ENCODE data around the gene RPS29. TPM values are rescaled to one million over a fixed set of nuclear protein-coding genes. Genes with fewer than 3 reads are reported as not detected.

Gene RPS29
- total RNA-seq, 4 donors from 2014 or later, result 2,435 to 6,129 (median 4,291) TPM

DNA sequence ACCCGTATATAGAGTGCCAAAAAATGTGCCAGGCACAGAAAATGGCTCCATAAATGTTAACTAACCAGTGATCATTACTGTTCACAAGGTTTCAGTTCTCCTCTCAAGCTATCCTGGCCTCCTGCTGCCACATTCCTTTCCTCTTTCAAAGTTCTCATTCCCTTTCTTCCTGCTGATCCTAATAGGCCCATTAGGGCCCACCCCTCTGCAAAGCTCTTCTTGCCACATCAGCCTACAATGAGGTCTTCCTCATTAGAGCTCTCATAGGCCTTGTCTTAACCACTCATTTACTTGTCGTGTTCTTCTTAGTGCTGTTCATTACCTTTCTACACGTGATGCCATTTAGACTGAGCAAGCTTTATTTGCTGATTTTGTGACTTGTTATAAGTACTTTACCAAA is 40.5 kb downstream of the RPS29 start:
- WGBS, 2 donors (ENCODE audit: low coverage in 1 of 2), result 83 to 88% methylated on average over 2 to 3 of the region's 3 CpGs
- Histone ChIP-seq H3K4me1 (no peaks in the 10 kb centered on the region), H3K9me3 (peaks cover 4 to 6% of the 10 kb centered on the region in 2 donors), H3K27ac (no peak overlapping the region), H3K4me3 (no peak overlapping the region), H3K27me3 (no peaks in the 10 kb centered on the region), H3K36me3 (no peaks in the 10 kb centered on the region)
- TF ChIP-seq POLR2AphosphoS5 (IDR thresholded peaks at IDR 0.05), result no peak
- TF ChIP-seq EP300 (IDR thresholded peaks at IDR 0.05; ENCODE audit: low read depth), result no peak
- no peak for TF ChIP-seq POLR2A (IDR thresholded peaks at IDR 0.05)
- TF ChIP-seq, protein P1, sequence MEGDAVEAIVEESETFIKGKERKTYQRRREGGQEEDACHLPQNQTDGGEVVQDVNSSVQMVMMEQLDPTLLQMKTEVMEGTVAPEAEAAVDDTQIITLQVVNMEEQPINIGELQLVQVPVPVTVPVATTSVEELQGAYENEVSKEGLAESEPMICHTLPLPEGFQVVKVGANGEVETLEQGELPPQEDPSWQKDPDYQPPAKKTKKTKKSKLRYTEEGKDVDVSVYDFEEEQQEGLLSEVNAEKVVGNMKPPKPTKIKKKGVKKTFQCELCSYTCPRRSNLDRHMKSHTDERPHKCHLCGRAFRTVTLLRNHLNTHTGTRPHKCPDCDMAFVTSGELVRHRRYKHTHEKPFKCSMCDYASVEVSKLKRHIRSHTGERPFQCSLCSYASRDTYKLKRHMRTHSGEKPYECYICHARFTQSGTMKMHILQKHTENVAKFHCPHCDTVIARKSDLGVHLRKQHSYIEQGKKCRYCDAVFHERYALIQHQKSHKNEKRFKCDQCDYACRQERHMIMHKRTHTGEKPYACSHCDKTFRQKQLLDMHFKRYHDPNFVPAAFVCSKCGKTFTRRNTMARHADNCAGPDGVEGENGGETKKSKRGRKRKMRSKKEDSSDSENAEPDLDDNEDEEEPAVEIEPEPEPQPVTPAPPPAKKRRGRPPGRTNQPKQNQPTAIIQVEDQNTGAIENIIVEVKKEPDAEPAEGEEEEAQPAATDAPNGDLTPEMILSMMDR (IDR thresholded peaks at IDR 0.05), result no peak
- intact Hi-C loops (cut with DNase I; ENCODE audit: low total_unique reads) (no loop called here), in situ Hi-C loops (cut with MboI; ENCODE audit: low pct_ligation_motif_present in 1 of 4, low pct_unique_long_range_greater_than_20kb in 1 of 4, low sequenced_read_pairs in 3 of 4) (no loop called here)
- DNase-seq, result no peak

DNA sequence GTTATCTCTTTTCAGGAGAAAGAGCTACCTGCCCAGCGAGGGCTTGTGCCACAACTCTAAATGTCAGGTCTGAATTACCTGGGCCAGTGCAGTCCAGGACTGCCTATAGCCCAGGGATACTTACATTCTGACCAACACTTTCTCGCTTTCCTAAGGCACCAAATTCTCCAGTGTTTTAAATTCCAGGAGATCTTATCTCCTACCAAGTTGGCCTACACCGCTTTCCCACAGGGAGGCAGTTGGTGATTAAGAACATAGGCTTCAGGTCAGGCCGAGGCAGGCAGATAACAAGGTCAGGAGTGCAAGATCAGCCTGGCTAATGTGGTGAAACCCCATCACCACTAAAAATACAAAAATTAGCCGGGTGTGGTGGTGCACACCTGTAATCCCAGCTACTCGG is 41.1 kb downstream of the RPS29 start:
- in situ Hi-C loops (cut with MboI; ENCODE audit: low pct_ligation_motif_present in 1 of 4, low pct_unique_long_range_greater_than_20kb in 1 of 4, low sequenced_read_pairs in 3 of 4) (no loop called here), intact Hi-C loops (cut with DNase I; ENCODE audit: low total_unique reads) (no loop called here)
- TF ChIP-seq POLR2AphosphoS5 (IDR thresholded peaks at IDR 0.05) (no peak), EP300 (IDR thresholded peaks at IDR 0.05; ENCODE audit: low read depth) (no peak), POLR2A (IDR thresholded peaks at IDR 0.05) (no peak)
- TF ChIP-seq, protein P1 (IDR thresholded peaks at IDR 0.05), result no peak
- 84 to 92% methylated on average over 6 of the region's 6 CpGs for WGBS, 2 donors (ENCODE audit: low coverage in 1 of 2)
- no peaks in the 10 kb centered on the region for H3K36me3 ChIP-seq
- H3K9me3 ChIP-seq, result peaks cover 4 to 6% of the 10 kb centered on the region in 2 donors
- H3K27ac ChIP-seq, result no peak overlapping the region
- H3K27me3 ChIP-seq, result no peaks in the 10 kb centered on the region
- DNase-seq, result no peak
- H3K4me1 ChIP-seq, result no peaks in the 10 kb centered on the region
- H3K4me3 ChIP-seq, result no peak overlapping the region

- TF ChIP-seq EP300 (IDR thresholded peaks at IDR 0.05; ENCODE audit: low read depth) (no peak), POLR2A (IDR thresholded peaks at IDR 0.05) (no peak), POLR2AphosphoS5 (IDR thresholded peaks at IDR 0.05) (no peak)
- TF ChIP-seq, protein P1 (IDR thresholded peaks at IDR 0.05), result no peak
- intact Hi-C loops (cut with DNase I; ENCODE audit: low total_unique reads) (no loop called here), in situ Hi-C loops (cut with MboI; ENCODE audit: low pct_ligation_motif_present in 1 of 4, low pct_unique_long_range_greater_than_20kb in 1 of 4, low sequenced_read_pairs in 3 of 4) (no loop called here)
- no peaks in the 10 kb centered on the region for H3K36me3 ChIP-seq
- 94% methylated on average over 2 of the region's 2 CpGs; no CpG with 5 or more reads in 1 of the 2 donors for WGBS, 2 donors (ENCODE audit: low coverage in 1 of 2)
- H3K9me3 ChIP-seq, result peaks cover 4 to 6% of the 10 kb centered on the region in 2 donors
- no peak for DNase-seq
- H3K27ac ChIP-seq, result no peak overlapping the region
- no peak overlapping the region for H3K4me3 ChIP-seq
- H3K27me3 ChIP-seq, result no peaks in the 10 kb centered on the region
- H3K4me1 ChIP-seq, result no peaks in the 10 kb centered on the region
Observed at GRCh38 chr14:49541049-49541448, 45.1 kb downstream of the RPS29 start.

- peaks cover 4 to 6% of the 10 kb centered on the region in 2 donors for H3K9me3 ChIP-seq
- in situ Hi-C loops (cut with MboI; ENCODE audit: low pct_ligation_motif_present in 1 of 4, low pct_unique_long_range_greater_than_20kb in 1 of 4, low sequenced_read_pairs in 3 of 4), result no loop called here
- DNase-seq, result no peak
- intact Hi-C loops (cut with DNase I; ENCODE audit: low total_unique reads), result no loop called here
- no peaks in the 10 kb centered on the region for H3K36me3 ChIP-seq
- no peaks in the 10 kb centered on the region for H3K27me3 ChIP-seq
- TF ChIP-seq POLR2AphosphoS5 (IDR thresholded peaks at IDR 0.05) (no peak), EP300 (IDR thresholded peaks at IDR 0.05; ENCODE audit: low read depth) (no peak), POLR2A (IDR thresholded peaks at IDR 0.05) (no peak)
- TF ChIP-seq, protein P1 (IDR thresholded peaks at IDR 0.05), result no peak
- 81 to 91% methylated on average over 4 of the region's 4 CpGs for WGBS, 2 donors (ENCODE audit: low coverage in 1 of 2)
- no peak overlapping the region for H3K27ac ChIP-seq
- no peak overlapping the region for H3K4me3 ChIP-seq
- H3K4me1 ChIP-seq, result no peaks in the 10 kb centered on the region
Observed at GRCh38 chr14:49538852-49539251, 47.3 kb downstream of the RPS29 start.

Small RNA genes within 50 kb of the gene (small RNA-seq; reads per million reads assigned to genes)
- gene AL139099.3 (0 reads per million in 4 donors), gene AL139099.4 (0 reads per million in 4 donors), gene RF00019 (0 reads per million in 4 donors), gene RNA5SP384 (0 reads per million in 4 donors)

Other genes starting within 250 kb of the RPS29 start
- gene LRR1, start 12.6 kb upstream of the RPS29 start, total RNA-seq, result 10 to 100 TPM in 2 of 4 donors, 1 to 10 TPM in 1, not detected in 1; 3.0 to 17.1 (median 12.4) TPM
- gene RPL36AL, start 34.2 kb upstream of the RPS29 start, total RNA-seq, result 100 to 1,000 TPM in 2 of 4 donors, 10 to 100 TPM in 2; 22.8 to 248 (median 137) TPM
- gene MGAT2, start 34.4 kb upstream of the RPS29 start, total RNA-seq, result 10 to 100 TPM; 24.3 to 62.3 (median 49.2) TPM
- gene DNAAF2, start 48.9 kb upstream of the RPS29 start, total RNA-seq, result 10 to 100 TPM in 3 of 4 donors, 1 to 10 TPM in 1; 9.6 to 21.7 (median 19.4) TPM
- 1 to 10 TPM in 2 of 4 donors, not detected in 2; 5.7 to 9.2 TPM for gene POLE2, start 101.8 kb upstream of the RPS29 start, total RNA-seq
- gene KLHDC1, start 106.7 kb upstream of the RPS29 start, total RNA-seq, result 1 to 10 TPM; 4.0 to 9.4 (median 7.9) TPM
- 100 to 1,000 TPM in 3 of 4 donors, 10 to 100 TPM in 1; 88.6 to 113 (median 109) TPM for gene KLHDC2, start 181.8 kb upstream of the RPS29 start, total RNA-seq